ENCODE results near the gene PLAAT3.

DNA sequence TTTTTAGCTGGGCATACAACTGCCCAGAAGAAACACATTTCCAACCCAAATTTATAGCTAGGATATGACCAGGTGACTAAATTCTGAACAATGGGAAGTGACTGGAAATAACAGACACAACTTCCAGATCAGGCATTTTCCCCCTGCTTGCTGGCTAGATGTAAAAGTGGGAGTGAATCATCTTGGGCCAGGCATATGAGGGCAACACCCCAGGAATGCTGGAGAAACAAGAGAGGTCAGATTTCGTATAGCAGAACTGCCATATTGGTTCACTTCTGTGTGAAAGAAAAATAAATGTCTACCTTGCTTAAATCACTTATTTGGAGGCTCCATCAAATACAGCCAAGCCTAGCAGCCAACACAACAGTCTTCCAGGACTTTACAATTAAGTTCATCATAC, 49.6 kb upstream of the PLAAT3 start:
- TF ChIP-seq, protein P1, sequence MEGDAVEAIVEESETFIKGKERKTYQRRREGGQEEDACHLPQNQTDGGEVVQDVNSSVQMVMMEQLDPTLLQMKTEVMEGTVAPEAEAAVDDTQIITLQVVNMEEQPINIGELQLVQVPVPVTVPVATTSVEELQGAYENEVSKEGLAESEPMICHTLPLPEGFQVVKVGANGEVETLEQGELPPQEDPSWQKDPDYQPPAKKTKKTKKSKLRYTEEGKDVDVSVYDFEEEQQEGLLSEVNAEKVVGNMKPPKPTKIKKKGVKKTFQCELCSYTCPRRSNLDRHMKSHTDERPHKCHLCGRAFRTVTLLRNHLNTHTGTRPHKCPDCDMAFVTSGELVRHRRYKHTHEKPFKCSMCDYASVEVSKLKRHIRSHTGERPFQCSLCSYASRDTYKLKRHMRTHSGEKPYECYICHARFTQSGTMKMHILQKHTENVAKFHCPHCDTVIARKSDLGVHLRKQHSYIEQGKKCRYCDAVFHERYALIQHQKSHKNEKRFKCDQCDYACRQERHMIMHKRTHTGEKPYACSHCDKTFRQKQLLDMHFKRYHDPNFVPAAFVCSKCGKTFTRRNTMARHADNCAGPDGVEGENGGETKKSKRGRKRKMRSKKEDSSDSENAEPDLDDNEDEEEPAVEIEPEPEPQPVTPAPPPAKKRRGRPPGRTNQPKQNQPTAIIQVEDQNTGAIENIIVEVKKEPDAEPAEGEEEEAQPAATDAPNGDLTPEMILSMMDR (IDR thresholded peaks at IDR 0.05), result no peak
- TF ChIP-seq ESRRA (IDR thresholded peaks at IDR 0.05; ENCODE audit: borderline replicate concordance, low read length) (no peak), POLR2A (IDR thresholded peaks at IDR 0.05; ENCODE audit: low read length) (no peak), CEBPB (IDR thresholded peaks at IDR 0.05) (no peak), CHD4 (IDR thresholded peaks at IDR 0.05; ENCODE audit: borderline replicate concordance) (no peak)

All from A549 (cell line).